ENCODE measurements around the gene VPS33A.

DNA sequence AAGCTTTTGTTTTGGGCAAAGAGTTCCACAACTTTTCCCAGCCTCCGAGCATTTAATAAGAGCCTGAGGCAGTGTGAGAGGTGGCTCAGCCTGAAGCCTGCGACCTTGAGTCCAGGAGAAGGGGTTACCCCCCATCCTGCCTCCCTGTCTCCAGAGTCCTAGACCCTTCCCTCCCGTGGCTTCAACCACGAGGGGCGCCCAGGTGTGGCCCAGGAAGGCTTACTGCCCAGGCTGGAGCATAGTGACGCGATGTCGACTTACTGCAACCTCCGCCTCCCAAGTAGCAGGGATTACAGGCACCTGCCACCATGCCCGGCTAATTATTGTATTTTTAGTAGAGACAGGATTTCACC lies 82.7 kb downstream of the VPS33A start:
- TF ChIP-seq CTCF (IDR thresholded peaks at IDR 0.05; ENCODE audit: low read length) (no peak), EZH2 (IDR thresholded peaks at IDR 0.05; ENCODE audit: borderline replicate concordance, low read length) (no peak)
